Activated CD4-positive, alpha-beta T cell treated with anti-CD3 and anti-CD28 coated beads for 36 hours (primary cell): Measurements from ENCODE around the gene MYLK2. TPM values are rescaled to one million over a fixed set of nuclear protein-coding genes. Genes with fewer than 3 reads are reported as not detected.

Experiments
- ATAC-seq: fragments of 200-7000 bp; cut with Tn5 transposase; one replicate; pipeline ENCODE4 v1.10.0; 2021; ENCODE audit warnings: mild to moderate bottlenecking, moderate library complexity
- CTCF ChIA-PET: fragments of 350-600 bp; sonication (Branson Sonifier 250); formaldehyde crosslinking; loops from one replicate; lab custom pipeline; 2021; ENCODE audit warnings: antibody characterized with exemption; lab: Charles Lee
- POLR2A ChIA-PET: fragments of 350-600 bp; sonication (Branson Sonifier 250); formaldehyde crosslinking; loops from one replicate; lab custom pipeline; 2021; ENCODE audit warnings: antibody characterized with exemption, inconsistent platforms; lab: Charles Lee
- DNase-seq: peaks from one replicate; pipeline ENCODE4 v3.0.0-alpha.2; 2020
- H3K27ac Mint-ChIP-seq: one replicate; pipeline ENCODE4 v1.8.0; 2021; ENCODE audit warnings: mixed read lengths
- H3K27me3 Mint-ChIP-seq: one replicate; pipeline ENCODE4 v1.8.0; 2021; ENCODE audit warnings: mixed read lengths
- H3K36me3 Mint-ChIP-seq: one replicate; pipeline ENCODE4 v1.8.0; 2021; ENCODE audit warnings: low read depth, mixed read lengths
- H3K4me1 Mint-ChIP-seq: one replicate; pipeline ENCODE4 v1.8.0; 2021; ENCODE audit warnings: mixed read lengths
- H3K4me3 Mint-ChIP-seq: one replicate; pipeline ENCODE4 v1.8.0; 2021; ENCODE audit warnings: mild to moderate bottlenecking, moderate library complexity, mixed read lengths
- H3K9me3 Mint-ChIP-seq: one replicate; pipeline ENCODE4 v1.8.0; 2021; ENCODE audit warnings: low read depth, mixed read lengths
- intact Hi-C, 2 experiments: fragments of 100-400 bp; cut with DNase I in 1 of 2; cut with micrococcal nuclease in 1 of 2; formaldehyde crosslinking; loops; one replicate each; pipeline versions ENCODE4 v1.14.2 to v1.15.1; 2022 to 2024; cut with DNase I, micrococcal nuclease
- total RNA-seq, 2 experiments: library from RNA; stranded (reverse); gene quantifications; one replicate each; pipeline ENCODE4 v1.2.3, GENCODE V29; 2021

Gene MYLK2
- total RNA-seq, 2 experiments from 2014 or later, result 0.39 TPM

- POLR2A ChIA-PET, result no interaction called here
- ATAC-seq, result no peak
- H3K27ac Mint-ChIP-seq, result no peak overlapping the region
- no peaks in the 10 kb centered on the region for H3K36me3 Mint-ChIP-seq
- no peak for DNase-seq
- intact Hi-C loops, result no loop called here
- H3K4me1 Mint-ChIP-seq, result no peaks in the 10 kb centered on the region
- H3K27me3 Mint-ChIP-seq, result no peaks in the 10 kb centered on the region
- CTCF ChIA-PET, result interaction anchor here (0.6 to 3.1 kb wide), 5 partner anchors 16 to 1483 kb away, joined by 3 to 10 read pairs (median 4); no protein-coding TSS in a partner anchor
- no peaks in the 10 kb centered on the region for H3K9me3 Mint-ChIP-seq
- H3K4me3 Mint-ChIP-seq, result no peak overlapping the region
Measured at GRCh38 chr20:31816221-31816620, 2.9 kb upstream of the MYLK2 start.

DNA sequence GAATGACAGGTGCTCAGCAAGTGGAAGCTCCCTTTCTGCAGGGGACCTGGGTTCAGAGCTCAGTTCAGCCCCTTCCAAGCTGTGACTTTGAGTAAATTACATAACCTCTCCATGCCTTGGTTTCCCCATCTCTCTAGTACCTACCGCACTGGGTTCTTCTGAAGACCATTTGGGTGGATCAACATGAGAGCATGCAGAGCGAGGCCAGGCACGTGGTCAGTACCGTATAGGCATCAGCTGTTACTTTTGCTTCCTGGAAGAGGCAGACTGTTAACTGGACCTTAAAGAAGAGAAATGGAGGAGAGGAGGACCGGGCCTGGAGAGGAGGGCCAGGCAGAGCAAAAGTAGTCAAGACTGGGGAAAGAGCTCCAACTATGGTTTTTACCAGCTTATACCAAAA, 1.7 kb upstream of the MYLK2 start:
- ChIA-PET CTCF (interaction anchor here (0.6 to 3.1 kb wide), 4 partner anchors 27 to 273 kb away, joined by 3 to 10 read pairs (median 6); partner anchors contain the start of gene FOXS1), POLR2A (interaction anchor here (0.6 kb wide), 1 partner anchor 981 kb away, joined by 3 read pairs; no protein-coding TSS in a partner anchor)
- Mint-ChIP-seq H3K4me1 (no peaks in the 10 kb centered on the region), H3K27me3 (no peaks in the 10 kb centered on the region), H3K27ac (no peak overlapping the region), H3K36me3 (no peaks in the 10 kb centered on the region), H3K9me3 (no peaks in the 10 kb centered on the region), H3K4me3 (no peak overlapping the region)
- no peak for ATAC-seq
- intact Hi-C loops, result no loop called here
- no peak for DNase-seq

DNA sequence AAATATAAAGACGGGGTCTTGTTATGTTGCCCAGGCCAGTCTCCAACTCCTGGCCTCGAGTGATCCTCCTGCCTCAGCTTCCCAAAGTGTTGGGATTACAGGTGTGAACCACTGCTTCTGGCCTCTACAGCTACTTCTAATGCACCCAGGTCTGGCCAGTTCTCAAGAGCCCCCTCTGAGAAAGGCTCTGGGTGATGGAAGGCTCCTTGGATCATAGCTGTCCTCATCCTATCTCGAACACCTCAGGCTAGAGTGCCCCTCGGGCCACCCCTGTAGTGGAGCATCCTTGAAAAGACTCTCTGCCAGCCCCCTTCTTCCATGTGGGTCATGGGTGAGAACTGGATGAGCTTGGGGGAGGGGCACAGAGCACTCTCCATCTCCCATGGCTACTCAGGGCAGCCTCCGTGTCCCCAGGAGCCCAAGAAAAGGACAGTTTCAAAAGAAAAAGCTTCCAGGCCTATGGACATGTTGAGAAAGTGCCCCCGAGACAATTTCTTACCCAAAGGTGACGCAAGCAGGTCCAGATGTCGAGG, 714 bp upstream of the MYLK2 start:
- no peak overlapping the region for H3K27ac Mint-ChIP-seq
- no peak for DNase-seq
- ChIA-PET POLR2A (no interaction called here), CTCF (interaction anchor here (0.6 to 3.1 kb wide), 5 partner anchors 12 to 171 kb away, joined by 3 to 10 read pairs (median 4); partner anchors contain the start of gene FOXS1)
- H3K4me3 Mint-ChIP-seq, result no peak overlapping the region
- no peak for ATAC-seq
- no peaks in the 10 kb centered on the region for H3K27me3 Mint-ChIP-seq
- intact Hi-C loops, result no loop called here
- H3K9me3 Mint-ChIP-seq, result no peaks in the 10 kb centered on the region
- H3K36me3 Mint-ChIP-seq, result no peaks in the 10 kb centered on the region
- peaks cover 4% of the 10 kb centered on the region for H3K4me1 Mint-ChIP-seq

DNA sequence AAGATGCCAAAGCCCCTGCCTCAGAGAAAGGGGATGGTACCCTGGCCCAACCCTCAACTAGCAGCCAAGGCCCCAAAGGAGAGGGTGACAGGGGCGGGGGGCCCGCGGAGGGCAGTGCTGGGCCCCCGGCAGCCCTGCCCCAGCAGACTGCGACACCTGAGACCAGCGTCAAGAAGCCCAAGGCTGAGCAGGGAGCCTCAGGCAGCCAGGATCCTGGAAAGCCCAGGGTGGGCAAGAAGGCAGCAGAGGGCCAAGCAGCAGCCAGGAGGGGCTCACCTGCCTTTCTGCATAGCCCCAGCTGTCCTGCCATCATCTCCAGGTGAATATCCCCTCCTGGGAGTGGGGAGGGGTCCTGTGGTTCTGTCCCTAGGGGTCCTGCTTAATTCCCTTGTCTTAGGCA, 1.1 kb downstream of the MYLK2 start:
- intact Hi-C loops, result loop anchor here in 1 of 2 experiments (10.0 kb wide), 1 partner anchor 135 kb away; the partner anchor contains the start of gene PDRG1
- Mint-ChIP-seq H3K27ac (no peak overlapping the region), H3K4me3 (no peak overlapping the region), H3K4me1 (peaks cover 4% of the 10 kb centered on the region), H3K36me3 (no peaks in the 10 kb centered on the region), H3K27me3 (no peaks in the 10 kb centered on the region), H3K9me3 (no peaks in the 10 kb centered on the region)
- ChIA-PET POLR2A (no interaction called here), CTCF (interaction anchor here (0.8 to 1.4 kb wide), 2 partner anchors 14 to 211 kb away, joined by 4 to 6 read pairs; no protein-coding TSS in a partner anchor)
- ATAC-seq, result no peak
- DNase-seq, result no peak

- ChIA-PET POLR2A (no interaction called here), CTCF (interaction anchor here (1.2 kb wide), 1 partner anchor 209 kb away, joined by 4 read pairs; no protein-coding TSS in a partner anchor)
- Mint-ChIP-seq H3K9me3 (no peaks in the 10 kb centered on the region), H3K36me3 (no peaks in the 10 kb centered on the region), H3K27me3 (no peaks in the 10 kb centered on the region), H3K4me3 (no peak overlapping the region), H3K4me1 (peaks cover 4% of the 10 kb centered on the region), H3K27ac (no peak overlapping the region)
- intact Hi-C loops, result loop anchor here in 1 of 2 experiments (10.0 kb wide), 1 partner anchor 133 kb away; the partner anchor contains the start of gene PDRG1
- ATAC-seq (no peak), DNase-seq (no peak)
Measured at GRCh38 chr20:31821427-31821826, 2.3 kb downstream of the MYLK2 start.

DNA sequence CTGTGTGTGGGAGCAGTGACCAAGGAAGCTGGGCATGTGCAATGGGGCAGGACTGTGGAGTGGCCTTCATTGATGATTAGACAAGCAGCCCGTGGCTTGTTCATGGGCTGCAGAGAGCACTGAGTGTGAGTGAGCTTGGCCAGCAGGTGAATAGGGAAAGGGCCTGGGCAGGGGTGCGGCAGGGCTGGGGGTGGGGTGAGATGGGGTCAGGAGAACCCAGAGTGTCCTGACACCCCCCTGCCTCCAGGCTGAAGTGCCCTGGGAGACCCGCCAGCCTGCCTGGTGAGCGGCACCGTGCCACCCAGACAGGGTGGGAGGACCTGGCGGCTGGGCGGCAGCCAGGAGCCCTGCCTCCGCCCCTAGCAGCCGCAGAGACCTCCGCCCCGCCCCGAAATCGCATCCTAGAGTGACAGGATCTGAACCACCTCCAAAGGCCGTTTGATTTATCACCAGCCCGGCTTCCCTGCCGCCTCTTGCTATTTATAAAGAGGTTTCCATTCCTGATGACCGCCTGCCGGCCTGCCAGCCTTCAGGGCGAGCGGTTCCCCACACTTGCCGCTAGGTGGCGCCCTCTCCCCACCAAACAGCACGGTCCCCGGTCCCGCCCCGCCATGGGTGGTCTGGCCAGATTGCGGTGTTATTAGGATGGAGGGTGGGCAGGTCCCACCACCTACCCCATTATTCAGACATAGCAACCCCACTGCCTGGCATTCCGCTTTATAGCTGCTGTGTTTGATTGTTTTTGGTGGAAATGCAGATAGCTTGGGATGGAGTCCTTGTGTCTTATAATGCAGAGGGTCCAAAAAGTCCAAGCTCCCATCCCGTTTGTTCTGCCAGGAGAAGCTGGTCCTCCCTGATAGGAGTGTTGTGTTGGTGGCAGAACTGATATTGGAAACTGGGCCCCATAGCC, 3.5 kb downstream of the MYLK2 start:
- peak; percentile 90 for ATAC-seq
- ChIA-PET CTCF (interaction anchor here (0.6 to 4.1 kb wide), 35 partner anchors 9 to 287 kb away, joined by 3 to 28 read pairs (median 4); partner anchors contain the start of genes HCK, PDRG1 and TM9SF4), POLR2A (no interaction called here)
- Mint-ChIP-seq H3K4me3 (no peak overlapping the region), H3K4me1 (peaks cover 4% of the 10 kb centered on the region), H3K27me3 (no peaks in the 10 kb centered on the region), H3K27ac (no peak overlapping the region), H3K36me3 (no peaks in the 10 kb centered on the region), H3K9me3 (no peaks in the 10 kb centered on the region)
- intact Hi-C loops, result loop anchor here (1.0 to 10.0 kb wide), 7 partner anchors 24 to 830 kb away; partner anchors contain the start of gene PDRG1 (in 1 of the 2)
- DNase-seq, result peak; percentile 86

DNA sequence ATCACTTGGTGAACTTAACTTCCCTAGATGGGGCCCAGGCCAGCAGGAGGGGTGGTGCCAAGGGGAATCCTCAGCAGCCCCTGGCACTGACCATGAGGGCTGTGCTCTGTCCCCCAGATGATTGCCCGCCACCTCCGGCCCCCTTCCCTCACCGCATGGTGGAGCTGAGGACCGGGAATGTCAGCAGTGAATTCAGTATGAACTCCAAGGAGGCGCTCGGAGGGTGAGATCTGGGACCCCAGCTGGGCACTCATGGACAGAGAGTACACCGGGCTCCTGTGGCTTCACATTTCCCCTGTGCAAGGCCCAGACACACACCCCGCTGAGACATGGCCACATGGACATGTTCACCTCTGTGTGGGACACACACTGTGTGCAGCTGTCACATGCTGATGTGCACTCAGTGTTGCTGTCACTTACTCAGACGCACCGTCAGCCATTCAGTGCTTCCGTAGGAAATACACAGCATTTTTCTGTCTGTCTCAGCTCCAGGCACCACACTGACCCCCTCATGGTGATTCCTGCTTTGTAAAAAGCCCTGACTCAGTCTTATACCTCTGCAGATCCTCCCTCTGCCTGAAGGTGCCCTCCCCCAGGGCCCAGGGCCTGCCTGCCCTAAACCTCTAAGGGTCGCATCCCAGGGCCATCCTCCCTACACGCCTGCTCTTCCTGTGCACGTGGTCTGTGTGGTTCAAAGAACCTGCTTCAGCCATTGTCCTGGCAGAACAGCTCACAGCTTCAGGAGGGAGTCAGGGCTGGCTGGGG, 4.4 kb downstream of the MYLK2 start:
- H3K4me3 Mint-ChIP-seq, result no peak overlapping the region
- ATAC-seq (no peak), DNase-seq (no peak)
- no peaks in the 10 kb centered on the region for H3K27me3 Mint-ChIP-seq
- H3K4me1 Mint-ChIP-seq, result peaks cover 4% of the 10 kb centered on the region
- ChIA-PET CTCF (interaction anchor here (0.6 to 4.1 kb wide), 30 partner anchors 9 to 286 kb away, joined by 3 to 28 read pairs (median 4); partner anchors contain the start of genes HCK, PDRG1 and TM9SF4), POLR2A (no interaction called here)
- no peak overlapping the region for H3K27ac Mint-ChIP-seq
- no peaks in the 10 kb centered on the region for H3K9me3 Mint-ChIP-seq
- intact Hi-C loops, result loop anchor here (1.0 to 10.0 kb wide), 5 partner anchors 23 to 829 kb away; partner anchors contain the start of gene PDRG1 (in 1 of the 2)
- H3K36me3 Mint-ChIP-seq, result no peaks in the 10 kb centered on the region

GRCh38 chr20:31824125-31824485, 4.9 kb downstream of the MYLK2 start:
- Mint-ChIP-seq H3K4me1 (peaks cover 4% of the 10 kb centered on the region), H3K4me3 (no peak overlapping the region), H3K36me3 (no peaks in the 10 kb centered on the region), H3K27ac (no peak overlapping the region), H3K9me3 (no peaks in the 10 kb centered on the region), H3K27me3 (no peaks in the 10 kb centered on the region)
- intact Hi-C loops, result loop anchor here in 1 of 2 experiments (10.0 kb wide), 1 partner anchor 131 kb away; the partner anchor contains the start of gene PDRG1
- CTCF ChIA-PET, result interaction anchor here (0.6 to 4.1 kb wide), 9 partner anchors 9 to 265 kb away, joined by 3 to 28 read pairs (median 4); partner anchors contain the start of gene PDRG1
- ATAC-seq (no peak), DNase-seq (no peak)
- POLR2A ChIA-PET, result no interaction called here

GRCh38 chr20:31824554-31825313, 5.6 kb downstream of the MYLK2 start:
- no peak overlapping the region for H3K4me3 Mint-ChIP-seq
- ATAC-seq, result no peak
- intact Hi-C loops, result loop anchor here in 1 of 2 experiments (10.0 kb wide), 1 partner anchor 130 kb away; the partner anchor contains the start of gene PDRG1
- peaks cover 4% of the 10 kb centered on the region for H3K4me1 Mint-ChIP-seq
- no peak overlapping the region for H3K27ac Mint-ChIP-seq
- H3K27me3 Mint-ChIP-seq, result no peaks in the 10 kb centered on the region
- no peak for DNase-seq
- no peaks in the 10 kb centered on the region for H3K36me3 Mint-ChIP-seq
- ChIA-PET POLR2A (no interaction called here), CTCF (interaction anchor here (0.9 to 4.1 kb wide), 6 partner anchors 8 to 265 kb away, joined by 3 to 28 read pairs (median 4); partner anchors contain the start of gene PDRG1)
- no peaks in the 10 kb centered on the region for H3K9me3 Mint-ChIP-seq

GRCh38 chr20:31826074-31826473, 6.9 kb downstream of the MYLK2 start:
- H3K4me3 Mint-ChIP-seq, result no peak overlapping the region
- POLR2A ChIA-PET, result no interaction called here
- H3K27ac Mint-ChIP-seq, result no peak overlapping the region
- H3K27me3 Mint-ChIP-seq, result no peaks in the 10 kb centered on the region
- CTCF ChIA-PET, result no interaction called here
- DNase-seq, result no peak
- H3K4me1 Mint-ChIP-seq, result peaks cover 4% of the 10 kb centered on the region
- no peak for ATAC-seq
- no peaks in the 10 kb centered on the region for H3K36me3 Mint-ChIP-seq
- intact Hi-C loops, result loop anchor here in 1 of 2 experiments (10.0 kb wide), 1 partner anchor 129 kb away; the partner anchor contains the start of gene PDRG1
- H3K9me3 Mint-ChIP-seq, result no peaks in the 10 kb centered on the region
